GM19193 (cell line): ENCODE results near the gene CCDC28B.
A peak's percentile ranks its signal among the peaks of the same experiment; 100 is the strongest.

Experiments
- POLR2A ChIP-seq: IDR thresholded peaks from 4 replicates; pipeline ENCODE4 v1.6.1; 2011; ENCODE audit not compliant: insufficient read depth, insufficient read length; ENCODE audit errors: extremely low read depth

CCDC28B gene

GRCh38 chr1:32204943-32205361 lies 4.6 kb downstream of the CCDC28B start:
- no peak for TF ChIP-seq POLR2A

GRCh38 chr1:32205401-32206370 lies 5.3 kb downstream of the CCDC28B start, which contains the start of gene IQCC:
Gene IQCC (plus strand): TSS chr1:32205671. CDS start chr1:32205682, 11 bp downstream.
- TF ChIP-seq POLR2A: peak; percentile 73

- TF ChIP-seq POLR2A: no peak
These were observed 8.1 kb downstream of the CCDC28B start for GRCh38 chr1:32208469-32208868.

GRCh38 chr1:32208891-32209328 lies 8.5 kb downstream of the CCDC28B start, which contains the start of gene DCDC2B:
Gene DCDC2B (plus strand): TSS chr1:32209089. CDS start chr1:32209094, 5 bp downstream.
- TF ChIP-seq POLR2A: no peak

- no peak for TF ChIP-seq POLR2A
These were observed 15.5 kb downstream of the CCDC28B start for GRCh38 chr1:32215629-32216480.

GRCh38 chr1:32216566-32216965 lies 16.2 kb downstream of the CCDC28B start:
- no peak for TF ChIP-seq POLR2A

GRCh38 chr1:32219022-32219421 lies 18.6 kb downstream of the CCDC28B start:
- TF ChIP-seq POLR2A: no peak

GRCh38 chr1:32220746-32221580 lies 20.6 kb downstream of the CCDC28B start:
- no peak for TF ChIP-seq POLR2A

GRCh38 chr1:32221581-32221979 lies 21.2 kb downstream of the CCDC28B start:
- TF ChIP-seq POLR2A: no peak

GRCh38 chr1:32221980-32222755 lies 21.8 kb downstream of the CCDC28B start, which contains the start of the genes EIF3I and TMEM234:
Gene EIF3I (plus strand): TSS chr1:32222407. CDS start chr1:32222442, 35 bp downstream.
Gene TMEM234 (minus strand): TSS chr1:32222353. CDS start chr1:32222322, 31 bp downstream.
- TF ChIP-seq POLR2A: peak; percentile 86

GRCh38 chr1:32223683-32224082 lies 23.3 kb downstream of the CCDC28B start:
- no peak for TF ChIP-seq POLR2A

GRCh38 chr1:32224285-32224684 lies 23.9 kb downstream of the CCDC28B start:
- TF ChIP-seq POLR2A: no peak

- TF ChIP-seq POLR2A: no peak
These were observed 28.4 kb downstream of the CCDC28B start for GRCh38 chr1:32228771-32229170.
